Ovary (tissue), 3 donors: ENCODE results near the gene DNAL4.

Experiments
- CTCF ChIP-seq, 3 donors: fragments of 450-650 bp in 2 of 3; fragments of 200-600 bp in 1 of 3; IDR thresholded peaks; one replicate each; pipeline versions ENCODE4 v1.5.1 to v1.8.0; 2016 to 2022; ENCODE audit warnings: antibody characterized with exemption in 3 of 3, mild to moderate bottlenecking in 1 of 3
- EP300 ChIP-seq: sonication (generic); formaldehyde crosslinking; IDR thresholded peaks from one replicate; pipeline ENCODE4 v1.6.1; 2017; ENCODE audit warnings: antibody characterized with exemption
- POLR2A ChIP-seq: fragments of 450-650 bp; IDR thresholded peaks from one replicate; pipeline ENCODE4 v1.6.1; 2017; ENCODE audit warnings: antibody characterized with exemption, mild to moderate bottlenecking, moderate library complexity
- donor health status: DM: no; HTN: no; CAD: no.

GRCh38 chr22:38824585-38824984 is 30.6 kb upstream of the DNAL4 start:
- no peak for TF ChIP-seq CTCF (IDR thresholded peaks at IDR 0.05)
- no peak for TF ChIP-seq POLR2A
- no peak for TF ChIP-seq EP300
